ENCODE measurements around the gene GALR1.

GRCh38 chr18:77209587-77209986, 40.1 kb upstream of the GALR1 start:
- TF ChIP-seq CTCF (IDR thresholded peaks at IDR 0.05): no peak
- TF ChIP-seq POLR2A (IDR thresholded peaks at IDR 0.05): no peak

Measured in heart left ventricle (tissue), 13 donors.